ENCODE results near the gene KHDRBS2. TPM values are rescaled to one million over a fixed set of nuclear protein-coding genes. Genes with fewer than 3 reads are reported as not detected.

KHDRBS2 gene
- polyA plus RNA-seq, 1 donor (not counting 4 experiments of a cell fraction or from before 2014, with no cell fraction given), result not detected

GRCh38 chr6:62229231-62229630 lies 56.8 kb downstream of the KHDRBS2 start:
- dilution Hi-C loops (cut with MboI; ENCODE audit: extremely low pct_ligation_motif_present, low sequenced_read_pairs), result no loop called here
- H3K4me3 ChIP-seq (ENCODE audit: control insufficient read depth in 2 of 3, extremely low read depth in 1 of 3, insufficient read depth in 2 of 3, low read depth in 1 of 3, low read length in 3 of 3), result no peak overlapping the region
- H3K27me3 ChIP-seq (ENCODE audit: control insufficient read depth, extremely low read depth, insufficient read depth, low read length), result no peaks in the 10 kb centered on the region
- no peak overlapping the region for H2AFZ ChIP-seq (ENCODE audit: control insufficient read depth, low read length)
- no peak overlapping the region for H3K9ac ChIP-seq (ENCODE audit: control insufficient read depth, extremely low read depth, insufficient read depth, low read length)
- FAIRE-seq (no peak), DNase-seq (ENCODE audit: low read depth, low spot score) (no peak)
- TF ChIP-seq EZH2 (IDR thresholded peaks at IDR 0.05; ENCODE audit: low read length) (no peak), CTCF (optimal IDR thresholded peaks at IDR 0.05 in 1 of 3, IDR thresholded peaks at IDR 0.05 in 1 of 3, conservative IDR thresholded peaks at IDR 0.05 in 1 of 3; ENCODE audit: extremely low read depth in 1 of 3, insufficient read depth in 2 of 3, low read length in 3 of 3) (no peak)
- no peaks in the 10 kb centered on the region for H4K20me1 ChIP-seq (ENCODE audit: control insufficient read depth, extremely low read depth, insufficient read depth, low read length)
- no peaks in the 10 kb centered on the region for H3K9me3 ChIP-seq (ENCODE audit: control insufficient read depth, low read depth, low read length)
- H3K27ac ChIP-seq (ENCODE audit: control insufficient read depth, insufficient read depth, low read length), result no peak overlapping the region
- H3K9me1 ChIP-seq (ENCODE audit: control insufficient read depth, extremely low read depth, insufficient read depth, low read length), result no peaks in the 10 kb centered on the region
- H3K79me2 ChIP-seq (ENCODE audit: control insufficient read depth, insufficient read depth, low read length), result no peaks in the 10 kb centered on the region
- no peaks in the 10 kb centered on the region for H3K36me3 ChIP-seq (ENCODE audit: control insufficient read depth in 2 of 2, extremely low read depth in 1 of 2, insufficient read depth in 2 of 2, low read length in 2 of 2)
- H3K4me2 ChIP-seq (ENCODE audit: control insufficient read depth, extremely low read depth, insufficient read depth, low read depth, low read length), result no peak overlapping the region
- H3K4me1 ChIP-seq (ENCODE audit: control insufficient read depth, extremely low read depth, insufficient read depth, low read length), result no peaks in the 10 kb centered on the region

- no peak overlapping the region for H3K4me3 ChIP-seq (ENCODE audit: control insufficient read depth in 2 of 3, extremely low read depth in 1 of 3, insufficient read depth in 2 of 3, low read depth in 1 of 3, low read length in 3 of 3)
- H3K79me2 ChIP-seq (ENCODE audit: control insufficient read depth, insufficient read depth, low read length), result no peaks in the 10 kb centered on the region
- H3K9me1 ChIP-seq (ENCODE audit: control insufficient read depth, extremely low read depth, insufficient read depth, low read length), result no peaks in the 10 kb centered on the region
- H3K36me3 ChIP-seq (ENCODE audit: control insufficient read depth in 2 of 2, extremely low read depth in 1 of 2, insufficient read depth in 2 of 2, low read length in 2 of 2), result no peaks in the 10 kb centered on the region
- H3K27ac ChIP-seq (ENCODE audit: control insufficient read depth, insufficient read depth, low read length), result no peak overlapping the region
- H3K4me1 ChIP-seq (ENCODE audit: control insufficient read depth, extremely low read depth, insufficient read depth, low read length), result no peaks in the 10 kb centered on the region
- no peaks in the 10 kb centered on the region for H3K9me3 ChIP-seq (ENCODE audit: control insufficient read depth, low read depth, low read length)
- TF ChIP-seq CTCF (optimal IDR thresholded peaks at IDR 0.05 in 1 of 3, IDR thresholded peaks at IDR 0.05 in 1 of 3, conservative IDR thresholded peaks at IDR 0.05 in 1 of 3; ENCODE audit: extremely low read depth in 1 of 3, insufficient read depth in 2 of 3, low read length in 3 of 3) (no peak), EZH2 (IDR thresholded peaks at IDR 0.05; ENCODE audit: low read length) (no peak)
- no peak overlapping the region for H3K9ac ChIP-seq (ENCODE audit: control insufficient read depth, extremely low read depth, insufficient read depth, low read length)
- H3K27me3 ChIP-seq (ENCODE audit: control insufficient read depth, extremely low read depth, insufficient read depth, low read length), result no peaks in the 10 kb centered on the region
- H4K20me1 ChIP-seq (ENCODE audit: control insufficient read depth, extremely low read depth, insufficient read depth, low read length), result no peaks in the 10 kb centered on the region
- no peak for DNase-seq (ENCODE audit: low read depth, low spot score)
- H3K4me2 ChIP-seq (ENCODE audit: control insufficient read depth, extremely low read depth, insufficient read depth, low read depth, low read length), result no peak overlapping the region
- dilution Hi-C loops (cut with MboI; ENCODE audit: extremely low pct_ligation_motif_present, low sequenced_read_pairs), result no loop called here
- no peak for FAIRE-seq
- no peak overlapping the region for H2AFZ ChIP-seq (ENCODE audit: control insufficient read depth, low read length)
Observed at GRCh38 chr6:62217866-62218265, 68.2 kb downstream of the KHDRBS2 start.
